ENCODE measurements around the gene GALNT18. TPM values are rescaled to one million over a fixed set of nuclear protein-coding genes. Genes with fewer than 3 reads are reported as not detected.

Gene GALNT18
- total RNA-seq, 1 experiment from 2014 or later, result 1.7 TPM

GRCh38 chr11:11486423-11486822, 135.4 kb downstream of the GALNT18 start:
- H3K56ac ChIP-seq (ENCODE audit: insufficient read length, low read depth, low read length), result no peak overlapping the region
- H3K23me2 ChIP-seq (ENCODE audit: insufficient read length, low read depth, low read length, poor library complexity, severe bottlenecking), result no peaks in the 10 kb centered on the region

More at GRCh38 chr11:11486423-11486822, 135.4 kb downstream of the GALNT18 start:
- no peak overlapping the region for H3K4me2 ChIP-seq (ENCODE audit: insufficient read depth, insufficient read length, low read length)
- H3K4me1 ChIP-seq (ENCODE audit: insufficient read depth, low read length), result no peaks in the 10 kb centered on the region
- H4K5ac ChIP-seq (ENCODE audit: insufficient read length, low read depth, low read length), result no peak overlapping the region
- no peak for DNase-seq
- H3K18ac ChIP-seq (ENCODE audit: insufficient read length, low read depth, low read length), result no peak overlapping the region
- no peaks in the 10 kb centered on the region for H3K27me3 ChIP-seq (ENCODE audit: insufficient read depth, low read length)
- no peak overlapping the region for H2AK5ac ChIP-seq (ENCODE audit: insufficient read length, low read length)
- H3K4ac ChIP-seq (ENCODE audit: low read depth, low read length), result no peak overlapping the region
- peaks cover 3 to 6% of the 10 kb centered on the region in 2 experiments; a peak in 3 of 4 replicates for H3K4me1 Mint-ChIP-seq
- no CpG with 5 or more reads among the region's 3 CpGs for WGBS (ENCODE audit: extremely low coverage, insufficient read length, low lambda C conversion rate)
- no peaks in the 10 kb centered on the region for H3K79me2 ChIP-seq (ENCODE audit: insufficient read depth, low read length)
- H2BK20ac ChIP-seq (ENCODE audit: low read depth, low read length, poor library complexity, severe bottlenecking), result no peak overlapping the region
- no peaks in the 10 kb centered on the region for H3K9me3 ChIP-seq (ENCODE audit: control insufficient read depth, low read depth, low read length)
- no peak overlapping the region for H2BK120ac ChIP-seq (ENCODE audit: low read depth, low read length, poor library complexity, severe bottlenecking)
- H2AFZ ChIP-seq (ENCODE audit: low read length), result no peak overlapping the region
- H4K91ac ChIP-seq (ENCODE audit: insufficient read length, low read depth, low read length), result no peak overlapping the region
- TF ChIP-seq, protein P1, sequence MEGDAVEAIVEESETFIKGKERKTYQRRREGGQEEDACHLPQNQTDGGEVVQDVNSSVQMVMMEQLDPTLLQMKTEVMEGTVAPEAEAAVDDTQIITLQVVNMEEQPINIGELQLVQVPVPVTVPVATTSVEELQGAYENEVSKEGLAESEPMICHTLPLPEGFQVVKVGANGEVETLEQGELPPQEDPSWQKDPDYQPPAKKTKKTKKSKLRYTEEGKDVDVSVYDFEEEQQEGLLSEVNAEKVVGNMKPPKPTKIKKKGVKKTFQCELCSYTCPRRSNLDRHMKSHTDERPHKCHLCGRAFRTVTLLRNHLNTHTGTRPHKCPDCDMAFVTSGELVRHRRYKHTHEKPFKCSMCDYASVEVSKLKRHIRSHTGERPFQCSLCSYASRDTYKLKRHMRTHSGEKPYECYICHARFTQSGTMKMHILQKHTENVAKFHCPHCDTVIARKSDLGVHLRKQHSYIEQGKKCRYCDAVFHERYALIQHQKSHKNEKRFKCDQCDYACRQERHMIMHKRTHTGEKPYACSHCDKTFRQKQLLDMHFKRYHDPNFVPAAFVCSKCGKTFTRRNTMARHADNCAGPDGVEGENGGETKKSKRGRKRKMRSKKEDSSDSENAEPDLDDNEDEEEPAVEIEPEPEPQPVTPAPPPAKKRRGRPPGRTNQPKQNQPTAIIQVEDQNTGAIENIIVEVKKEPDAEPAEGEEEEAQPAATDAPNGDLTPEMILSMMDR (conservative IDR thresholded peaks at IDR 0.05), result no peak
- H3K27ac Mint-ChIP-seq, result no peak overlapping the region
- H2BK12ac ChIP-seq (ENCODE audit: insufficient read length, low read depth, low read length), result no peak overlapping the region
- H3K36me3 Mint-ChIP-seq (ENCODE audit: insufficient read depth in 1 of 3, low read depth in 3 of 3), result peaks cover 0 to 1% (median 0%) of the 10 kb centered on the region in 3 experiments; a peak in 1 of 7 replicates
- no peaks in the 10 kb centered on the region for H3K79me1 ChIP-seq (ENCODE audit: insufficient read depth, low read depth, low read length, poor library complexity, severe bottlenecking)
- H3K9ac ChIP-seq (ENCODE audit: extremely low read depth, insufficient read length, low read length), result no peak overlapping the region
- no peak overlapping the region for H3K4me3 Mint-ChIP-seq
- no peaks in the 10 kb centered on the region for H4K20me1 ChIP-seq (ENCODE audit: control insufficient read depth, insufficient read depth, insufficient read length)
- no peak overlapping the region for H2BK15ac ChIP-seq (ENCODE audit: low read depth, low read length)
- H3K27ac ChIP-seq (ENCODE audit: insufficient read length, low read depth, low read length), result no peak overlapping the region
- no peaks in the 10 kb centered on the region for H3K9me3 Mint-ChIP-seq
- no peak overlapping the region for H3K23ac ChIP-seq (ENCODE audit: insufficient read length, low read depth, low read length)
- no peak overlapping the region for H4K8ac ChIP-seq (replicated peaks; ENCODE audit: insufficient read length, low read depth, low read length)
- no peaks in the 10 kb centered on the region; the same call in 1 of the 2 replicates for H3K27me3 Mint-ChIP-seq (ENCODE audit: low read depth)
- no peak overlapping the region for H3K14ac ChIP-seq (ENCODE audit: insufficient read depth, low read length)
- no peak overlapping the region for H3T11ph ChIP-seq (ENCODE audit: low read length)
- H2BK5ac ChIP-seq (ENCODE audit: insufficient read length, low read length), result no peak overlapping the region
